ENCODE measurements around the gene TAF6. TPM values are rescaled to one million over a fixed set of nuclear protein-coding genes. Genes with fewer than 3 reads are reported as not detected.
A peak's percentile ranks its signal among the peaks of the same experiment; 100 is the strongest.

Gene TAF6
- total RNA-seq, 4 donors from 2014 or later, result 32.8 to 76.7 (median 49.7) TPM

GRCh38 chr7:100157069-100157333 lies 37.8 kb upstream of the TAF6 start:
- H3K9me3 ChIP-seq, result no peaks in the 10 kb centered on the region
- DNase-seq, result no peak
- H3K27ac ChIP-seq, result peak overlapping the region in 3 of 4 donors; percentile 80 to 95 (median 92)
- TF ChIP-seq POLR2A (IDR thresholded peaks at IDR 0.05), result no peak
- TF ChIP-seq, protein P1, sequence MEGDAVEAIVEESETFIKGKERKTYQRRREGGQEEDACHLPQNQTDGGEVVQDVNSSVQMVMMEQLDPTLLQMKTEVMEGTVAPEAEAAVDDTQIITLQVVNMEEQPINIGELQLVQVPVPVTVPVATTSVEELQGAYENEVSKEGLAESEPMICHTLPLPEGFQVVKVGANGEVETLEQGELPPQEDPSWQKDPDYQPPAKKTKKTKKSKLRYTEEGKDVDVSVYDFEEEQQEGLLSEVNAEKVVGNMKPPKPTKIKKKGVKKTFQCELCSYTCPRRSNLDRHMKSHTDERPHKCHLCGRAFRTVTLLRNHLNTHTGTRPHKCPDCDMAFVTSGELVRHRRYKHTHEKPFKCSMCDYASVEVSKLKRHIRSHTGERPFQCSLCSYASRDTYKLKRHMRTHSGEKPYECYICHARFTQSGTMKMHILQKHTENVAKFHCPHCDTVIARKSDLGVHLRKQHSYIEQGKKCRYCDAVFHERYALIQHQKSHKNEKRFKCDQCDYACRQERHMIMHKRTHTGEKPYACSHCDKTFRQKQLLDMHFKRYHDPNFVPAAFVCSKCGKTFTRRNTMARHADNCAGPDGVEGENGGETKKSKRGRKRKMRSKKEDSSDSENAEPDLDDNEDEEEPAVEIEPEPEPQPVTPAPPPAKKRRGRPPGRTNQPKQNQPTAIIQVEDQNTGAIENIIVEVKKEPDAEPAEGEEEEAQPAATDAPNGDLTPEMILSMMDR (IDR thresholded peaks at IDR 0.05), result no peak
- peak overlapping the region in 3 of 4 donors; percentile 83 to 95 (median 85) for H3K4me3 ChIP-seq
- no peaks in the 10 kb centered on the region for H3K27me3 ChIP-seq
- peaks cover 0 to 58% (median 11%) of the 10 kb centered on the region in 4 donors for H3K4me1 ChIP-seq
- peaks cover 0 to 36% (median 0%) of the 10 kb centered on the region in 3 donors for H3K36me3 ChIP-seq

DNA sequence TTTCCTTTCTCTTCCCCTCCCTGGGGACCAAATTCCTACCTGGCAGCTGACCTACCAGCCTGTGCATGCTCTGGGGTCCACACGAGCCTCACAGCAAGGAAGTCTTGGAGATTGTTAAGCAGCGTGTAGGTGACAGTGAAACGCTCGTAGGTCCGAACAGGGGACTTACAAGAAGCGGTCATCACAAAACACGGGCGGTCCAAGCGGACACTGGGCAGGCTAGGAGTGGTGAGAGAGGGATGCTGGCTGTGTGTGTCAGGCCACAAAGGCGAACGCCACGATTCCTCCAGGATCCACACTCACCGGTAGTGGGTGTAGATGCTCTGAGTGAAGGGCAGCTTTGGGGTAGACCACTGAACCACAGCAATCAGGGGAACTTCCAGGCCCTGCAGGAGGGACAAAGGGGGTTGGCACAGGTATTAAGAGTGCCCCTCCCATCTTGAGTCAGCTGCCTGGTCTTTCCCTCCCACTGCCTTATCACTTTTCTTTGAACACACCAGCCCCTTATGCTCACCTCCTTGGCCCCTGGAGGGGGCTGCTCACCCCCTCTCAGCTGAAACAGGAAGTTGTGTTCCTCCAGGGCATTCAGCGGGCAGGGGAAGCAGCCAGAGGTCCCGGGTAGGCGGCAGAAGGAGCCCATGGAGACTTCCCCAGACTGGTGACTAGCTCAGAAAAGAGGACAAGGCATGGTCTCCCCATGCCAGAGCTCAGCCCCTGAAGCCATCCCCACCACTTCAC lies 37.3 kb upstream of the TAF6 start:
- H3K36me3 ChIP-seq, result peaks cover 0 to 41% (median 0%) of the 10 kb centered on the region in 3 donors
- no peak for DNase-seq
- H3K4me1 ChIP-seq, result peaks cover 0 to 58% (median 11%) of the 10 kb centered on the region in 4 donors
- H3K27ac ChIP-seq, result peak overlapping the region in 2 of 4 donors; percentile 92 to 95
- H3K4me3 ChIP-seq, result peak overlapping the region in 1 of 4 donors; percentile 95
- no peaks in the 10 kb centered on the region for H3K9me3 ChIP-seq
- H3K27me3 ChIP-seq, result no peaks in the 10 kb centered on the region
- TF ChIP-seq, protein P1 (IDR thresholded peaks at IDR 0.05), result no peak
- TF ChIP-seq POLR2A (IDR thresholded peaks at IDR 0.05), result no peak

- H3K4me1 ChIP-seq, result peaks cover 0 to 62% (median 11%) of the 10 kb centered on the region in 4 donors
- TF ChIP-seq, protein P1 (IDR thresholded peaks at IDR 0.05), result no peak
- TF ChIP-seq POLR2A (IDR thresholded peaks at IDR 0.05), result no peak
- no peaks in the 10 kb centered on the region for H3K27me3 ChIP-seq
- H3K9me3 ChIP-seq, result no peaks in the 10 kb centered on the region
- peaks cover 0 to 41% (median 0%) of the 10 kb centered on the region in 3 donors for H3K36me3 ChIP-seq
- H3K4me3 ChIP-seq, result no peak overlapping the region
- no peak for DNase-seq
- peak overlapping the region in 3 of 4 donors; percentile 68 to 95 (median 81) for H3K27ac ChIP-seq
These were observed 36.6 kb upstream of the TAF6 start for GRCh38 chr7:100155553-100156317.

DNA sequence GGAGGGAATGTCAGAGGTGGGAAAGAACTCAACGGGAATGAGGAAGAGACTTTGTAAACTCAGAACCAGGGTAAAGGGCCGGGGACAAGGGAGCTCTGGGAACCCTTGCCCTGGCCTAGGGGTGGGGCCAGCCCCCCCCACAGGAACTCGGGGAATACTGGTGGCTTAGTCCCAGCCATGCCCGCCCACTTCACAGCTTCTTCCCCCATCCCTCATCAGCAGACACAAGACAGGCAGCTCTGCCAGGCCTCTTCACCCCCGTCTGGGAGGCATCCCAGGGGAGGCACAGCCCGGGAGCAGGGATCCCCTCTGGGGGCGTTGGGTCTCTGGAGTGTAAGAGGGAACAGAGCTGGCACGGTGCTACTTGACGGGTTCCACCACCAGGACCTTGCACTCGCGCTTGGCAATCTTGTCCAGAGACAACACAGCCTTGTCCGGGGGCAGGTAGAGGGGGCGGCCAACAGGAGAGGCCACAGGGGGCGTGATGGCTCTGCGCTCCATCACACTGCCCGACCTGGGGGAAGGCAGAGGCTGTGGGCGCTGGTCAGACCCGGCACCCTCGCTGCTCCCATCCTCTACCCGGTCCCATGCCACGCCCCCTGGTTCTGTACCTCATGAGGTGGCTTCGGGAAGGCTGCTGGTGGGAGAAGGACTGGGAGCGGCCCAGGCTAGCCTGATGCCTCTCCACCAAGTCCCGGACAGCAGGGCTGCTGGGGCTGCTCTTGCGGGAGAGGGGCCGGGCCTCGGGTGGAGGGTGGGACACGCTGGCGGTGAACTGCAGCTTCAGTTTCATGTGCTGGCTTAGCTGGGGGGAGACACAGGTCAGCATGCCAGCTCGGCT lies 35.7 kb upstream of the TAF6 start:
- Histone ChIP-seq H3K4me3 (no peak overlapping the region), H3K4me1 (peaks cover 0 to 71% (median 11%) of the 10 kb centered on the region in 4 donors), H3K27me3 (no peaks in the 10 kb centered on the region), H3K27ac (peak overlapping the region in 3 of 4 donors; percentile 68 to 95 (median 81)), H3K36me3 (peaks cover 0 to 41% (median 0%) of the 10 kb centered on the region in 3 donors), H3K9me3 (no peaks in the 10 kb centered on the region)
- TF ChIP-seq, protein P1 (IDR thresholded peaks at IDR 0.05), result no peak
- no peak for TF ChIP-seq POLR2A (IDR thresholded peaks at IDR 0.05)
- DNase-seq, result peak in 2 of 3 donors; percentile 77 to 81

All from Peyer's patch (tissue), 4 donors.